H1 (cell line): ENCODE results near the gene MRFAP1L1. TPM values are rescaled to one million over a fixed set of nuclear protein-coding genes. Genes with fewer than 3 reads are reported as not detected.

Experiments used
- GABPA ChIP-seq: IDR thresholded peaks from 2 replicates; pipeline ENCODE4 v1.6.1; 2011; ENCODE audit warnings: mild to moderate bottlenecking, low read length, moderate library complexity, borderline replicate concordance; ENCODE audit not compliant: insufficient read depth
- HDAC2 ChIP-seq, 2 experiments: fragments of 300-600 bp in 1 of 2; sonication (generic) in 1 of 2; IDR thresholded peaks; 2 replicates each; pipeline ENCODE4 v1.6.1; 2011 to 2012; ENCODE audit warnings: low read depth in 2 of 2, low read length in 2 of 2, mild to moderate bottlenecking in 2 of 2, moderate library complexity in 2 of 2, borderline replicate concordance in 1 of 2, inconsistent platforms in 1 of 2
- KDM1A ChIP-seq: fragments of 200-600, 300-600 bp; sonication (generic); IDR thresholded peaks from 2 replicates; pipeline ENCODE4 v1.7.1; 2016; ENCODE audit warnings: mild to moderate bottlenecking, low read length, borderline replicate concordance
- NRF1 ChIP-seq: IDR thresholded peaks from 2 replicates; pipeline ENCODE4 v1.6.1; 2011; ENCODE audit warnings: mild to moderate bottlenecking, low read depth, low read length, improper control_type of control experiment
- PHF8 ChIP-seq: fragments of 200-600 bp; sonication (generic); conservative IDR thresholded peaks from 2 replicates; pipeline ENCODE4 v1.7.1; 2012; ENCODE audit warnings: low read depth, mild to moderate bottlenecking, inconsistent platforms, low read length, moderate library complexity
- RBBP5 ChIP-seq: IDR thresholded peaks from 2 replicates; pipeline ENCODE4 v1.7.1; 2012; ENCODE audit warnings: low read depth, mild to moderate bottlenecking, inconsistent platforms, low read length, moderate library complexity, borderline replicate concordance
- RXRA ChIP-seq: IDR thresholded peaks from 2 replicates; pipeline ENCODE4 v1.6.1; 2011; ENCODE audit warnings: low read depth, mild to moderate bottlenecking, low read length, moderate library complexity; ENCODE audit not compliant: insufficient read depth
- TAF1 ChIP-seq: IDR thresholded peaks from 2 replicates; pipeline ENCODE4 v1.6.1; 2011; ENCODE audit warnings: mild to moderate bottlenecking, low read depth, low read length
- TAF7 ChIP-seq: optimal IDR thresholded peaks from 2 replicates; pipeline ENCODE3; 2011; ENCODE audit warnings: low read depth, mild to moderate bottlenecking, inconsistent platforms, low read length, moderate library complexity, borderline replicate concordance
- TBP ChIP-seq: IDR thresholded peaks from 2 replicates; pipeline ENCODE4 v1.6.1; 2011; ENCODE audit warnings: low read depth, low read length, improper control_type of control experiment
- TEAD4 ChIP-seq: IDR thresholded peaks from 2 replicates; pipeline ENCODE4 v1.6.1; 2012; ENCODE audit warnings: low read depth, low read length, inconsistent platforms, mixed read lengths
- polyA plus RNA-seq, 7 experiments: library from polyadenylated mRNA; depleted of rRNA in 3 of 7; stranded (reverse) in 5 of 7; unstranded in 2 of 7; fragments of >200 nt in 5 of 7; fragments of 200-250 nt in 2 of 7; gene quantifications; 1 replicate in 5 of 7; 2 replicates in 1 of 7; 4 replicates in 1 of 7; pipeline versions ENCODE4 v1.2.1 to v1.2.3, GENCODE V29; 2011 to 2013; ENCODE audit warnings: missing spikeins in 2 of 7, mixed read lengths in 2 of 7
- total RNA-seq: library from RNA; stranded (reverse); fragmentation: NEBNext Ultra II Directional; extraction: Animal tissue kit (Norgen Biotek cat#: 25700); gene quantifications from 2 replicates; pipeline ENCODE4 v1.2.1, GENCODE V29; 2021
- TF ChIP-seq, protein P1 (sequence below): IDR thresholded peaks from 2 replicates; pipeline ENCODE4 v1.6.1; 2012; ENCODE audit warnings: low read length, inconsistent platforms
- TF ChIP-seq, protein P2 (sequence below): IDR thresholded peaks from 2 replicates; pipeline ENCODE4 v1.6.1; 2011; ENCODE audit warnings: low read depth, mild to moderate bottlenecking, low read length; ENCODE audit not compliant: insufficient read depth

Gene MRFAP1L1
- total and polyA plus RNA-seq, 2 of the 8 experiments (the other 6 are each of a cell fraction or from before 2014, with no cell fraction given): 26.8 to 54.3 TPM

DNA sequence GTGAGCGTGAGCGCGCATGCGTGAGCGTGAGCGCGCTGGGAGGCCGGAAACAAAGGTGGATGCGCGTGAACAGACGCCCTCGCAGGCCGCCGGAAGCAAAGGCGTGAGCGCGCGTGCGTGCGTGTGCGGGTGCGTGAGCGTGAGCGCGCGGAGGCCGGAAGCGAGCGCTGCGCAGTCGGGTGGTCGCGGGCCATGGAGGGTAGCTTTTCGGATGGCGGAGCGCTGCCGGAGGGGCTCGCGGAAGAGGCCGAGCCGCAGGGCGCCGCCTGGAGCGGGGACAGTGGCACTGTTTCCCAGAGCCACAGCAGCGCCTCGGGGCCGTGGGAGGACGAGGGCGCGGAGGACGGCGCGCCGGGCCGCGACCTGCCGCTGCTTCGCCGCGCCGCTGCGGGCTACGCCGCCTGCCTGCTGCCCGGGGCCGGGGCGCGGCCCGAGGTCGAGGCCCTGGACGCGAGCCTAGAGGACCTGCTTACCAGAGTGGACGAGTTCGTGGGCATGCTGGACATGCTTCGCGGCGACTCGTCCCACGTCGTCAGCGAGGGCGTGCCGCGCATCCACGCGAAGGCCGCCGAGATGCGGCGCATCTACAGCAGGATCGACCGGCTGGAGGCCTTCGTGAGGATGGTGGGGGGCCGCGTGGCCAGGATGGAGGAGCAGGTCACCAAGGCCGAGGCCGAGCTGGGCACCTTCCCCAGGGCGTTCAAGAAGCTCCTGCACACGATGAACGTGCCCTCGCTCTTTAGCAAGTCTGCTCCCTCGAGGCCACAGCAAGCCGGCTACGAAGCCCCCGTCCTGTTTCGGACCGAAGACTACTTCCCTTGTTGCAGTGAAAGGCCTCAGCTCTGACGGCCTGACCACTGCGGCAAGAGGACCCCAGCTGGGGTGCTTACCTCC is 6.6 kb upstream of the MRFAP1L1 start, which contains the start of gene BLOC1S4 (continued):
- peak; percentile 75; the same call in 1 of the 2 replicates for TF ChIP-seq GABPA
- peak; percentile 44; the same call in 1 of the 2 replicates for TF ChIP-seq TBP
- no peak for TF ChIP-seq RXRA
- TF ChIP-seq, protein P1, sequence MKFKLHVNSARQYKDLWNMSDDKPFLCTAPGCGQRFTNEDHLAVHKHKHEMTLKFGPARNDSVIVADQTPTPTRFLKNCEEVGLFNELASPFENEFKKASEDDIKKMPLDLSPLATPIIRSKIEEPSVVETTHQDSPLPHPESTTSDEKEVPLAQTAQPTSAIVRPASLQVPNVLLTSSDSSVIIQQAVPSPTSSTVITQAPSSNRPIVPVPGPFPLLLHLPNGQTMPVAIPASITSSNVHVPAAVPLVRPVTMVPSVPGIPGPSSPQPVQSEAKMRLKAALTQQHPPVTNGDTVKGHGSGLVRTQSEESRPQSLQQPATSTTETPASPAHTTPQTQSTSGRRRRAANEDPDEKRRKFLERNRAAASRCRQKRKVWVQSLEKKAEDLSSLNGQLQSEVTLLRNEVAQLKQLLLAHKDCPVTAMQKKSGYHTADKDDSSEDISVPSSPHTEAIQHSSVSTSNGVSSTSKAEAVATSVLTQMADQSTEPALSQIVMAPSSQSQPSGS: no peak
- peak in 1 of 2 experiments; percentile 69; a peak in 1 of 4 replicates for TF ChIP-seq HDAC2 (IDR thresholded peaks at IDR 0.05; ENCODE audit: borderline replicate concordance in 1 of 2, low read depth in 2 of 2, low read length in 2 of 2)
- peak; percentile 97 for TF ChIP-seq NRF1
- peak; percentile 81 for TF ChIP-seq TAF1
- TF ChIP-seq TAF7: no peak
- TF ChIP-seq TEAD4: no peak
- TF ChIP-seq KDM1A: no peak
- TF ChIP-seq PHF8: peak; percentile 86
- TF ChIP-seq RBBP5: peak; percentile 86
- TF ChIP-seq, protein P2, sequence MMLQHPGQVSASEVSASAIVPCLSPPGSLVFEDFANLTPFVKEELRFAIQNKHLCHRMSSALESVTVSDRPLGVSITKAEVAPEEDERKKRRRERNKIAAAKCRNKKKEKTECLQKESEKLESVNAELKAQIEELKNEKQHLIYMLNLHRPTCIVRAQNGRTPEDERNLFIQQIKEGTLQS: no peak
